Ascending aorta (tissue), 2 donors: ENCODE results near the gene AADAT. TPM values are rescaled to one million over a fixed set of nuclear protein-coding genes. Genes with fewer than 3 reads are reported as not detected.
"Not testable (repeated sequence)": the region's sequence is repeated elsewhere in the genome, so short reads cannot be mapped to it uniquely, and the experiment has no call there.

Experiments
- DNase-seq, 2 donors: peaks; one replicate each; pipeline ENCODE4 v3.0.0-alpha.2; 2019; ENCODE audit warnings: low spot score in 2 of 2
- H3K27ac ChIP-seq, 2 donors: fragments of 200-600 bp; sonication (generic); one replicate each; pipeline ENCODE4 v1.5.1; 2016 to 2017; ENCODE audit warnings: mild to moderate bottlenecking in 1 of 2
- H3K27me3 ChIP-seq: fragments of 200-600 bp; sonication (generic); one replicate; pipeline ENCODE4 v1.5.1; 2017
- H3K36me3 ChIP-seq, 2 donors: fragments of 200-600 bp; sonication (generic); one replicate each; pipeline ENCODE4 v1.5.1; 2016
- H3K4me1 ChIP-seq, 2 donors: fragments of 200-600 bp; sonication (generic); one replicate each; pipeline ENCODE4 v1.5.1; 2016 to 2017; ENCODE audit warnings: mild to moderate bottlenecking in 1 of 2
- H3K4me3 ChIP-seq, 2 donors: fragments of 200-600 bp; sonication (generic); one replicate each; pipeline ENCODE4 v1.5.1; 2016 to 2017; ENCODE audit warnings: mild to moderate bottlenecking in 1 of 2
- H3K9me3 ChIP-seq, 2 donors: fragments of 200-600 bp; sonication (generic); one replicate each; pipeline ENCODE4 v1.5.1; 2016
- CTCF ChIP-seq, 3 experiments: fragments of 200-600 bp in 2 of 3; fragments of 450-650 bp in 1 of 3; sonication (generic) in 2 of 3; IDR thresholded peaks; one replicate each; pipeline ENCODE4 v1.5.1; 2016 to 2019; ENCODE audit warnings: antibody characterized with exemption in 3 of 3, mild to moderate bottlenecking in 1 of 3, moderate library complexity in 1 of 3
- intact Hi-C: fragments of 100-400 bp; cut with DNase I; formaldehyde crosslinking; loops from one replicate; pipeline ENCODE4 v1.15.1; 2023
- total RNA-seq: library from RNA; depleted of rRNA; stranded (reverse); fragments of >200 nt; gene quantifications from one replicate; pipeline ENCODE4 v1.1.0, GENCODE V29; 2016

The AADAT gene
- total RNA-seq, 1 donor from 2014 or later: 19.7 TPM

- H3K9me3 ChIP-seq: no peaks in the 10 kb centered on the region
- H3K4me1 ChIP-seq: no peaks in the 10 kb centered on the region
- no peak for TF ChIP-seq CTCF (IDR thresholded peaks at IDR 0.05)
- H3K4me3 ChIP-seq: no peak overlapping the region
- H3K27ac ChIP-seq: no peak overlapping the region
- no peak for DNase-seq
- no peaks in the 10 kb centered on the region for H3K27me3 ChIP-seq
- no peaks in the 10 kb centered on the region for H3K36me3 ChIP-seq
- intact Hi-C loops: no loop called here
These were observed 21.8 kb upstream of the AADAT start for GRCh38 chr4:170111546-170111945.

DNA sequence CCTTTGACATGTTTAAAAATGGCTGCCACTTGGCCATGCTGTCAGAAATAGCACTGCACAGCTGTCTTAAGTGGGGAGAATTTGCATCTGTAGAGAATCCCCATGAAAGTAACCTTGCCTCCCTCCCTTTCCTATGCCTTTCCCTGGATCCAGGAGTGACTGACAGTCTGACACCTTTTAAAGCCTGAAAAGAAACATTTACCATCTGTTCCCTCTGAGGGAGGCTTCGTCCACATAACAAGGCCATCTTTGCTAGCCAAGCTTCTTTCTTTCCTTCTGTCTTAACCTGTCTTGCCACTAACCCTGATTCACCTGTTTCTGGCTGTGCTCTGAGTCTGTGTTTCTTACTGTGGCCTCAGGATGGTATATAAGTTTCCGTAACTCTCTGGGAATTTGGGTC, 21.3 kb upstream of the AADAT start:
- DNase-seq: no peak
- Histone ChIP-seq H3K27ac (no peak overlapping the region), H3K4me3 (no peak overlapping the region), H3K27me3 (no peaks in the 10 kb centered on the region), H3K4me1 (no peaks in the 10 kb centered on the region), H3K36me3 (no peaks in the 10 kb centered on the region), H3K9me3 (no peaks in the 10 kb centered on the region)
- TF ChIP-seq CTCF (IDR thresholded peaks at IDR 0.05): no peak
- intact Hi-C loops: no loop called here

- intact Hi-C loops: no loop called here
- no peak overlapping the region for H3K4me3 ChIP-seq
- H3K36me3 ChIP-seq: no peaks in the 10 kb centered on the region
- no peak for TF ChIP-seq CTCF (IDR thresholded peaks at IDR 0.05)
- H3K27me3 ChIP-seq: no peaks in the 10 kb centered on the region
- no peaks in the 10 kb centered on the region for H3K9me3 ChIP-seq
- no peak for DNase-seq
- H3K27ac ChIP-seq: no peak overlapping the region
- no peaks in the 10 kb centered on the region for H3K4me1 ChIP-seq
These were observed 20.5 kb upstream of the AADAT start for GRCh38 chr4:170110285-170110672.

GRCh38 chr4:170109586-170110284, 20.0 kb upstream of the AADAT start:
- no peak for DNase-seq
- H3K36me3 ChIP-seq: no peaks in the 10 kb centered on the region
- no peaks in the 10 kb centered on the region for H3K9me3 ChIP-seq
- intact Hi-C loops: no loop called here
- no peak overlapping the region for H3K27ac ChIP-seq
- no peak for TF ChIP-seq CTCF (IDR thresholded peaks at IDR 0.05)
- H3K27me3 ChIP-seq: no peaks in the 10 kb centered on the region
- H3K4me1 ChIP-seq: no peaks in the 10 kb centered on the region
- H3K4me3 ChIP-seq: no peak overlapping the region

DNA sequence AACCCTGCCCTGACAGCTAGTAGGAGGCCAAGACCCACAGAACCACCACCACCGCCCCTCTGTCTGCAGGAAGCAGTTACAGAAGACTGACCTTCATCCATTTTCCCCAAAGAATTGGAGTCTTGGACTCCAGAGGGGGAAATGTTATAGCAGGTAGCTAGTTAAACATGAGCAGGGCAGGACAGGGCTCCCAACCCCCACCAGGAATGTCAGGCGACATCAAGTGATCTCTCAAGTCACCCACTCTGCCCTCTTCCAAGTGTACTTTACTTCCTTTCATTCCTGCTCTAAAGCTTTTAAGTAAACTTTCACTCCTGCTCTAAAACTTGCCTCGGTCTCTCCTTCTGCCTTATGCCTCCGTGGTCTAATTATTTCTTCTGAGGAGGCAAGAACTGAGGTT, 17.1 kb upstream of the AADAT start:
- Histone ChIP-seq H3K4me1 (no peaks in the 10 kb centered on the region), H3K9me3 (no peaks in the 10 kb centered on the region), H3K27ac (no peak overlapping the region), H3K36me3 (no peaks in the 10 kb centered on the region), H3K4me3 (no peak overlapping the region), H3K27me3 (no peaks in the 10 kb centered on the region)
- no peak for TF ChIP-seq CTCF (IDR thresholded peaks at IDR 0.05)
- no peak for DNase-seq
- intact Hi-C loops: no loop called here

GRCh38 chr4:170102426-170102825, 12.7 kb upstream of the AADAT start:
- H3K4me3 ChIP-seq: no peak overlapping the region
- intact Hi-C loops: no loop called here
- H3K36me3 ChIP-seq: no peaks in the 10 kb centered on the region
- TF ChIP-seq CTCF (IDR thresholded peaks at IDR 0.05): no peak
- no peak for DNase-seq
- H3K27me3 ChIP-seq: no peaks in the 10 kb centered on the region
- no peaks in the 10 kb centered on the region for H3K4me1 ChIP-seq
- H3K9me3 ChIP-seq: no peaks in the 10 kb centered on the region
- H3K27ac ChIP-seq: no peak overlapping the region

DNA sequence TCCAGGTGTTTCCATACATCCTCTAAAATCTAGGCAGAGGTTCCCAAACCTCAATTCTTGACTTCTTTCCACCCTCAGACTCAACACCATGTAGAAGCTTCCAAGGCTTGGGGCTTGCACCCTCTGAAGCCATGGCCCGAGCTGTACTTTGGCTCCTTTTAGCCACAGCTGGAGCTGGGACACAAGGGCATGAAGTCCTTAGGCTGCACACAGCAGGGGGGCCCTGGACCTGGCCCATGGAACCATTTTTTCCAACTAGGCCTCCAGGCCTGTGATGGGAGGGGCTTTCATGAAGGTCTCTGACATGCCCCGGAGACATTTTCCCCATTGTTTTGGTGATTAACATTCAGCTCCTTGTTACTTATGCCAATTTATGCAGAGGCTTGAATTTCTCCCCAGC, 8.4 kb upstream of the AADAT start:
- DNase-seq, H3K4me1 ChIP-seq, H3K36me3 ChIP-seq, H3K27ac ChIP-seq, H3K4me3 ChIP-seq, H3K27me3 ChIP-seq, intact Hi-C loops, H3K9me3 ChIP-seq: not testable (repeated sequence)
